Activated CD4-positive, alpha-beta memory T cell treated with anti-CD3 and anti-CD28 coated beads, Interleukin-2, amount 10 ng/mL, durations not matched to agents 7 days and 5 days (primary cell): Measurements from ENCODE around the gene TOMM70. TPM values are rescaled to one million over a fixed set of nuclear protein-coding genes. Genes with fewer than 3 reads are reported as not detected.

ENCODE experiments used
- CTCF ChIA-PET: fragments of 350-600 bp; sonication (Branson Sonifier 250); formaldehyde crosslinking; loops from one replicate; lab custom pipeline; 2021; ENCODE audit warnings: antibody characterized with exemption, inconsistent platforms; lab: Charles Lee
- POLR2A ChIA-PET: fragments of 350-600 bp; sonication (Branson Sonifier 250); formaldehyde crosslinking; loops from one replicate; lab custom pipeline; 2021; ENCODE audit warnings: antibody characterized with exemption; lab: Charles Lee
- DNase-seq: peaks from one replicate; pipeline ENCODE4 v3.0.0-alpha.2; 2020
- H3K27ac Mint-ChIP-seq: one replicate; pipeline ENCODE4 v1.8.0; 2021; ENCODE audit warnings: mild to moderate bottlenecking, mixed read lengths
- H3K27me3 Mint-ChIP-seq: one replicate; pipeline ENCODE4 v1.8.0; 2021; ENCODE audit warnings: mixed read lengths
- H3K36me3 Mint-ChIP-seq: one replicate; pipeline ENCODE4 v1.8.0; 2021; ENCODE audit warnings: low read depth, mixed read lengths
- H3K4me1 Mint-ChIP-seq: one replicate; pipeline ENCODE4 v1.8.0; 2021; ENCODE audit warnings: mixed read lengths
- H3K4me3 Mint-ChIP-seq: one replicate; pipeline ENCODE4 v1.8.0; 2021; ENCODE audit warnings: mild to moderate bottlenecking, mixed read lengths
- H3K9me3 Mint-ChIP-seq: one replicate; pipeline ENCODE4 v1.8.0; 2021; ENCODE audit warnings: mixed read lengths
- total RNA-seq, 2 experiments: library from RNA; stranded (reverse); gene quantifications; one replicate each; pipeline ENCODE4 v1.2.3, GENCODE V29; 2021

The TOMM70 gene
- total RNA-seq, 2 experiments from 2014 or later: 37.4 to 38.8 TPM

- Mint-ChIP-seq H3K4me1 (peaks cover 46% of the 10 kb centered on the region), H3K27ac (no peak overlapping the region), H3K4me3 (peak overlapping the region; percentile 90), H3K36me3 (peaks cover 30% of the 10 kb centered on the region), H3K9me3 (peaks cover 21% of the 10 kb centered on the region), H3K27me3 (no peaks in the 10 kb centered on the region)
- CTCF ChIA-PET: interaction anchor here (0.7 kb wide), 1 partner anchor 22 kb away, joined by 3 read pairs; no protein-coding TSS in a partner anchor
- POLR2A ChIA-PET: interaction anchor here (1.1 to 4.5 kb wide), 3 partner anchors 68 to 405 kb away, joined by 3 to 44 read pairs (median 15); partner anchors contain the start of genes NIT2 and TFG
- DNase-seq: peak; percentile 21
Measured at GRCh38 chr3:100403362-100404249, 2.7 kb upstream of the TOMM70 start.

GRCh38 chr3:100402891-100403290 is 2.0 kb upstream of the TOMM70 start:
- H3K27me3 Mint-ChIP-seq: no peaks in the 10 kb centered on the region
- POLR2A ChIA-PET: interaction anchor here (1.7 to 4.5 kb wide), 5 partner anchors 63 to 307 kb away, joined by 6 to 44 read pairs (median 13); partner anchors contain the start of genes NIT2 and TFG
- peaks cover 16% of the 10 kb centered on the region for H3K9me3 Mint-ChIP-seq
- no peak for DNase-seq
- H3K4me3 Mint-ChIP-seq: peak overlapping the region; percentile 90
- H3K27ac Mint-ChIP-seq: peak overlapping the region; percentile 16
- H3K36me3 Mint-ChIP-seq: peaks cover 26% of the 10 kb centered on the region
- H3K4me1 Mint-ChIP-seq: peaks cover 51% of the 10 kb centered on the region
- CTCF ChIA-PET: no interaction called here

- no peaks in the 10 kb centered on the region for H3K27me3 Mint-ChIP-seq
- H3K4me3 Mint-ChIP-seq: peak overlapping the region; percentile 90
- H3K9me3 Mint-ChIP-seq: peaks cover 10% of the 10 kb centered on the region
- peak overlapping the region; percentile 97 for H3K27ac Mint-ChIP-seq
- CTCF ChIA-PET: interaction anchor here (2.5 kb wide), 1 partner anchor 85 kb away, joined by 15 read pairs; no protein-coding TSS in a partner anchor
- H3K36me3 Mint-ChIP-seq: peaks cover 24% of the 10 kb centered on the region
- POLR2A ChIA-PET: interaction anchor here (0.8 to 4.5 kb wide), 28 partner anchors 8 to 1879 kb away, joined by 3 to 44 read pairs (median 5); partner anchors contain the start of genes CLDND1, CMSS1, NIT2 and TBC1D23
- no peak for DNase-seq
- peaks cover 55% of the 10 kb centered on the region for H3K4me1 Mint-ChIP-seq
Measured at GRCh38 chr3:100402256-100402655, 1.4 kb upstream of the TOMM70 start.

GRCh38 chr3:100401674-100402041 is 769 bp upstream of the TOMM70 start:
- ChIA-PET CTCF (interaction anchor here (1.0 to 2.5 kb wide), 4 partner anchors 15 to 84 kb away, joined by 3 to 15 read pairs (median 4); partner anchors contain the start of gene NIT2), POLR2A (interaction anchor here (0.8 to 4.5 kb wide), 37 partner anchors 8 to 1879 kb away, joined by 3 to 44 read pairs (median 5); partner anchors contain the start of genes CLDND1, CMSS1, NIT2 and TBC1D23)
- Mint-ChIP-seq H3K4me1 (peaks cover 61% of the 10 kb centered on the region), H3K27ac (peak overlapping the region; percentile 97), H3K9me3 (peaks cover 5% of the 10 kb centered on the region), H3K4me3 (peak overlapping the region; percentile 90), H3K36me3 (peaks cover 23% of the 10 kb centered on the region), H3K27me3 (no peaks in the 10 kb centered on the region)
- peak; percentile 60 for DNase-seq

- Mint-ChIP-seq H3K27ac (peak overlapping the region; percentile 97), H3K9me3 (peaks cover 2% of the 10 kb centered on the region), H3K27me3 (no peaks in the 10 kb centered on the region), H3K4me1 (peaks cover 68% of the 10 kb centered on the region), H3K4me3 (peak overlapping the region; percentile 90), H3K36me3 (peaks cover 15% of the 10 kb centered on the region)
- ChIA-PET CTCF (interaction anchor here (1.0 to 2.5 kb wide), 3 partner anchors 14 to 83 kb away, joined by 3 to 15 read pairs (median 5); partner anchors contain the start of gene NIT2), POLR2A (interaction anchor here (0.8 to 4.5 kb wide), 18 partner anchors 10 to 583 kb away, joined by 3 to 44 read pairs (median 5); partner anchors contain the start of genes CMSS1, NIT2 and TBC1D23)
- peak; percentile 54 for DNase-seq
Measured at GRCh38 chr3:100400419-100400779, 490 bp downstream of the TOMM70 start.

- CTCF ChIA-PET: interaction anchor here (2.5 kb wide), 1 partner anchor 82 kb away, joined by 15 read pairs; no protein-coding TSS in a partner anchor
- POLR2A ChIA-PET: interaction anchor here (0.8 to 4.5 kb wide), 11 partner anchors 9 to 582 kb away, joined by 3 to 44 read pairs (median 6); partner anchors contain the start of genes CMSS1, NIT2 and TBC1D23
- Mint-ChIP-seq H3K36me3 (peaks cover 12% of the 10 kb centered on the region), H3K4me1 (peaks cover 65% of the 10 kb centered on the region), H3K27me3 (no peaks in the 10 kb centered on the region), H3K9me3 (no peaks in the 10 kb centered on the region), H3K4me3 (peak overlapping the region; percentile 90), H3K27ac (peak overlapping the region; percentile 97)
- no peak for DNase-seq
Measured at GRCh38 chr3:100399341-100400071, 1.4 kb downstream of the TOMM70 start.

GRCh38 chr3:100396967-100397366 is 3.9 kb downstream of the TOMM70 start:
- Mint-ChIP-seq H3K4me1 (peaks cover 50% of the 10 kb centered on the region), H3K9me3 (no peaks in the 10 kb centered on the region)

GRCh38 chr3:100395679-100396431 is 5.0 kb downstream of the TOMM70 start:
- Mint-ChIP-seq H3K4me1 (peaks cover 46% of the 10 kb centered on the region), H3K9me3 (no peaks in the 10 kb centered on the region), H3K36me3 (peaks cover 23% of the 10 kb centered on the region), H3K27me3 (no peaks in the 10 kb centered on the region), H3K27ac (no peak overlapping the region), H3K4me3 (no peak overlapping the region)
- ChIA-PET CTCF (interaction anchor here (0.7 to 1.1 kb wide), 2 partner anchors 40 to 332 kb away, joined by 4 to 5 read pairs; no protein-coding TSS in a partner anchor), POLR2A (no interaction called here)
- DNase-seq: no peak

More at GRCh38 chr3:100396967-100397366, 3.9 kb downstream of the TOMM70 start:
- POLR2A ChIA-PET: no interaction called here
- no peak overlapping the region for H3K4me3 Mint-ChIP-seq
- H3K27me3 Mint-ChIP-seq: no peaks in the 10 kb centered on the region
- no peak for DNase-seq
- H3K36me3 Mint-ChIP-seq: peaks cover 20% of the 10 kb centered on the region
- CTCF ChIA-PET: interaction anchor here (0.7 kb wide), 1 partner anchor 251 kb away, joined by 3 read pairs; no protein-coding TSS in a partner anchor
- H3K27ac Mint-ChIP-seq: no peak overlapping the region

GRCh38 chr3:100389025-100389424 is 11.9 kb downstream of the TOMM70 start:
- H3K27ac Mint-ChIP-seq: no peak overlapping the region
- peaks cover 44% of the 10 kb centered on the region for H3K36me3 Mint-ChIP-seq
- CTCF ChIA-PET: no interaction called here
- no peak for DNase-seq
- POLR2A ChIA-PET: interaction anchor here (4.3 kb wide), 1 partner anchor 12 kb away, joined by 32 read pairs; the partner anchor contains the start of genes LNP1 and TOMM70
- H3K9me3 Mint-ChIP-seq: peaks cover 12% of the 10 kb centered on the region
- no peak overlapping the region for H3K4me3 Mint-ChIP-seq
- no peaks in the 10 kb centered on the region for H3K27me3 Mint-ChIP-seq
- peaks cover 7% of the 10 kb centered on the region for H3K4me1 Mint-ChIP-seq

GRCh38 chr3:100386437-100387074 is 14.3 kb downstream of the TOMM70 start:
- H3K27me3 Mint-ChIP-seq: no peaks in the 10 kb centered on the region
- peaks cover 2% of the 10 kb centered on the region for H3K4me1 Mint-ChIP-seq
- peaks cover 12% of the 10 kb centered on the region for H3K9me3 Mint-ChIP-seq
- H3K36me3 Mint-ChIP-seq: peaks cover 41% of the 10 kb centered on the region
- ChIA-PET CTCF (interaction anchor here (0.6 to 0.8 kb wide), 2 partner anchors 10 to 14 kb away, joined by 3 read pairs; partner anchors contain the start of genes LNP1 and TOMM70), POLR2A (interaction anchor here (1.8 to 1.9 kb wide), 2 partner anchors 14 to 16 kb away, joined by 6 read pairs; no protein-coding TSS in a partner anchor)
- no peak overlapping the region for H3K27ac Mint-ChIP-seq
- H3K4me3 Mint-ChIP-seq: no peak overlapping the region
- DNase-seq: no peak
